Ecto neural progenitor cell (in vitro differentiated cells): ENCODE measurements around the gene DNAH6.

ENCODE experiments used
- DNase-seq: peaks from one replicate; pipeline ENCODE4 v3.0.0-alpha.2; 2018; ENCODE audit warnings: low spot score

Gene DNAH6

GRCh38 chr2:84694088-84694622 lies 177.9 kb downstream of the DNAH6 start:
- no peak for DNase-seq

DNA sequence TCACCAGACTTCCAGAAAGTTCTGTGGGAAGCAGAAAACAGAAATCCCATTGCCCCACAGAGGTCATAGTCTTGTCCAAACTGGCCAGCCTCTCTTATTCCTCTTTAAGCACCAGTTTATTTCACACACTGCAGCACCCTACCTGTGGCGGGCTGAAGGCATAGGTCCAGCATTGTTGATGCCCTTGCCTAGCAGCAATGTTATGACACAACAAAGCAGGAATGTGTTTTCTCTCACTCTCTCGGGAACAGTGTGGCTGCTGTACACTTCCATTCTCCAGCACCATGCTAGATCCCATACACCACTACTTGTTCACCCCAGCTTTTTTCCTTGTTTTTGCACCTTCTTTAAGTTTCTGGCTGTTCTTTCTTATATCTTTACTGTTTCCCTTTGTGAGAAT lies 181.6 kb downstream of the DNAH6 start:
- DNase-seq, result no peak

- no peak for DNase-seq
Observed at GRCh38 chr2:84700006-84700405, 183.7 kb downstream of the DNAH6 start.

DNA sequence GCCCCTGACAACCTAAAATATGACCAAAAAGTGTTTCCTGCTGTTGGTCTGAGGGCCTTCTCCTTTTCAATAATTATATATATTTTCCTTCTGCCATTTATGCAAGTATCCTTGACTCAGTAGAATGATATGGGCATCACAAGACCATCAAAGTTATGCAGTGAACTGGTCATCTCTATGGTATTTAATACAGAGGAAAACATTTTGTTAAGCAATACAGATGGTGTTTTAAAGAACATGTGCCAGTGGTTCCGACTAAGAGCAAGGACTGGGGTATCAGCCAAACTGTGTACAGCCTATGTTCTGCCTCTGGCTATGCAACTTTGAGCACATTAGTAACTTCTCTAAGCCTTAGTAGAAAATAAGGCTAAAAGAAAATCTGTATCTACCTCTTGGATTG lies 185.6 kb downstream of the DNAH6 start:
- no peak for DNase-seq

DNA sequence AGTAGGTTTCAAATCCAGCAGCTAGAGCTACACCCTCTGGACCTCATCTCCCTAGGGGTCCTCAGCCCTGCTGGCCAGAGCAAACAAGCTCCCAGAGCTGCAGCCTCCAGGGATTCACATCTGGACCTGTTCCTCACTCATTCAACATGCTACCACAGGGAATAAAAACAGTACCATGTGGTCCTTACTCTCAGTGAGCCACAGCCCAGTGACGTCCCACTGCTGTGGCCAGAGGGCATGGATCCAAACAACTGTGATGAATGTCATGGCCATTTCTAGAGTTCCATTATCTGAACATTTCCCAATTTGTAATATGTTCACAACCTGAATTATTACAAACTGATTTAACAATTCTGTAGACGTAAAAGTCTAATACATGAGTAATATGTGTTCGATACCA lies 186.6 kb downstream of the DNAH6 start:
- no peak for DNase-seq

DNA sequence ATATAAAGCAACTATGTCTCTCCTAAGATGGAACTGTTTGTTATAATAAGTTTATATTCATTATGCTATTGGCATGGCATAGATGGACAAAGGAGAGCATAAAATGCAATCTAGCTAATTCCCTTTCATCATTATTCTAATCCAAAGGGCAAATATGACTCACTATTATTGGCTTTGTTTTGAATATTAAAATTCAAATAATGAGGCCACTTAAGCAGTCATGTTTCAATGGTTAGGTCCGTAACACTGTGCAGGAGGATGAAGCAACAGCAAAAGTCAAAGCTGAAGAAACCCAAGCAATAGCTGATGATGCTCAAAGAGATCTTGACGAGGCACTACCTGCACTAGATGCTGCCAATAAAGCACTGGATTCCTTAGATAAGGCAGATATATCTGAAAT lies 187.5 kb downstream of the DNAH6 start:
- no peak for DNase-seq

DNA sequence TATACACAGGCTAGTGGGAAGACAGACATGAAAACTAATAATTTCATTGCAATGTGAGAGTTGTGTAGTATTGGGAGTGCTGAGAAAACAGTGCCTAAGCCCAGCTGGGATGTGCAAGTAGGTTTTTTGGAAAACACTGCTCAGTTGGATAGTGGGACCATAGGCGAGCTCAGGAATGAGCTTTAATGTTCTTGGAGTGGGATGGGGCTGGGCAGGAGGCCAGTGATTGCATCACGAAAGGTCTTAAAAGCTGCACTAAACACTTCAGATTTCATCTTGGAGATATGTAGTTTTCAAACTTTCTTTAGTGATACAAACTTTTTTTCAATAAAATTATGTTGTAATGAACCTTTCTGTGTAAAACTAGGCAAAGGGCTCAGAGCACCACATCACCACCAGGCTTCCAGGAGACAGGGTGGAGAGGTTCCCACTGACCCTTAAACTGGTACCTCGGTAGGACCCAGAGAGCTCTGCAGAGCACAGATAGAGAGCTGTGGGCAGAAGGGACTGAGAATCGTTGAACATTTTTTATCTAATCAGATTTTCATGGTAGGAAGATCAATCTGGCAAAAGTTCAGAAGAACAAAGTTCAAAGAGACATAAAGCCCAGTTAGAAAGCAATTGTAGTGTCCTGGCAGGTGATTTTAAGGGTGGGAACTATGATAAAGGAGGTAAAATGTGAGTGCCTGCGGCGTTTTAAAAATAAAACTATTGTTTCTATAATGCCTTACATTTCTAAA lies 188.4 kb downstream of the DNAH6 start:
- no peak for DNase-seq

DNA sequence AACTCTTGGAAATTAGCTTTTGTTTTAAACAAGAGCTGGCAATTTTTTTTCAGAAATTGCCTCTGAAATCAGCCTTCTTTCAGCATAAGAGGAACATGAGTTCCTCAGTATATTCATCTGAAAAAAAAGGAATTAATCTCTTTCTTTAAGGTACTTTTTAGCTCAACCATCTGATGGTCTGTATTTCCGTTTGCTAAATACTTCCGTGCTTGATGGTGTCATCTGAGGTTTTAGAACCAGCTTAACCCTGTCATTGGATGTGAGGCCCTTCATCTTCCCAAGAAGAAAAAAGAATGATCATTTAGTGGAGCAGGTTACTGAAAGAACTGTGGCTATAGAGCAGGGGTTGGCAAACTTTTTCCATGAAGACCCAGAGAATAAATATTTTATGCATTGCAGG lies 189.6 kb downstream of the DNAH6 start:
- no peak for DNase-seq

- no peak for DNase-seq
Observed at GRCh38 chr2:84708442-84708841, 192.1 kb downstream of the DNAH6 start.

DNA sequence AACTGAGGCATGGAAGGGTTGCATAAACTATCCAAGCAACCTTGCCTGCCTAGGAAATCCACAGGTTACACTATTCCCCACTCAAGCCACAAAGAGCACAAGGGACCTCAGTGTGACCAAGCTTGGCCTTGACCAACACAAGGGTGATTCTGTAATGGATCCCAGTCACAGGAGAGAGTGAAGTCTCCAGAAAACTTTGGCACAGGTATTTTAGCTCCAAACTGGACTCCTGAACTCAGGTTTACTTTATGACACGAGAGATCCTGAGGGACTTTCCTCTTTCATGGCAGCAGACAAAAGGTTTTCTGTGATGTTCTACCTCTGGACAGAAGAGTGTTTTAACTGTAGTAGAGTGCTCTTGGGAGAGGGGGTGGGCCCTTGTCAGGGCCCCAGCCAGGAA lies 195.4 kb downstream of the DNAH6 start:
- no peak for DNase-seq

DNA sequence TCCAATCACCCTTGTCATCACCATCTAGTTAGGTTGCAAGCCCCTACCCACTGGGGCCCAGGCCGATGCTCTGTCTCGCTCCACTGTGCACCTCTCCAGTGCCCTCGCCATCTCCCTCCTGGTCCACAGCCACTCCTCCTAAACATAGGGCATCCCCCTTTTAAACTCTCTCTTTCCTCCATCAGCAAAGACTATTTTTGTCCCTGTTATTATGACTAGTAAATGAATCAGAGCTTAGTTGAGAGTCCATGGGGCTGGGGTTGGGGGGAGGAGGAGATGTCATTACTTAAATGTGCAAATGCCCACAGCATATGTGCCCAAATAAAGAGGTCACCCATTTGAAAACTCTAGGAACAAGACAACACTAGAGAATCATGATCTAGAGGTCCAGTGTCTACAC lies 197.1 kb downstream of the DNAH6 start:
- no peak for DNase-seq

- no peak for DNase-seq
Observed at GRCh38 chr2:84716564-84716963, 200.3 kb downstream of the DNAH6 start.

GRCh38 chr2:84717302-84717701 lies 201.0 kb downstream of the DNAH6 start:
- DNase-seq, result no peak

DNA sequence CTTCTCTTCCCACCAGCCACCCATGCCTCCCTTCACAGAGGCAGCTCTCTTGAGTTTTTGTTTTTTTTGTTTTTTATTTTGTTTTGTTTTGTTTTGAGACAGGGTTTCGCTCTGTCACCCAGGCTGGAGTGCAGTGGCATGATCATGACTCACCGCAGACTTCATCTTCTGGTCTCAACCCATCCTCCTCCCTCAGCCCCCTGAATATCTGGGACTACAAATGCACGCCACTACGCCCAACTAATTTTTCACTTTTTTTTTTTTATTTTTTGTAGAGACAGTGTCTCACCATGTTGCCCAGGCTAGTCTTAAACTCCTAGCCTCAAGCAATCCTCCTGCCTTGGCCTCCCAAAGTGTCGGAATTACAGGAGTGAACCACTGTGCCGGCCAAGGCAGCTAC lies 203.1 kb downstream of the DNAH6 start:
- no peak for DNase-seq

DNA sequence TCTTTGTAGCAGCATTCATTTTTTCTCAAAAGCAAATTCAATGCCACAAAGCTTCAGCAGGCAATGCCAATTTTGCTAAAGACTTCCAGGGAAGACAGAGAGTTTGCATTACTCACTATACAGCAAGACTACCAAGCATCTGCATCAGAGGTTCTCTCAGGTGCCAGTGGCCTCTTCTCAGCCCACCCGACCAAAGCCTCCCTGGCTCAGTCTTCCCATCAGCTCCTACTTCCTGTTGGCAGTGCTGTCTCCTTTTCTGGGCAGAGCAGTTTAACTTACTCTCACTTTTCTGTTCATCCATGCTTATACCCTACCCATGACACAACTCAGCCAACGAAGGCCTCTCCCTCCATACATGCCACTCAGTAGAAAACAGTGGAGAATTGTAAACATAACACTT lies 207.5 kb downstream of the DNAH6 start:
- DNase-seq, result no peak

GRCh38 chr2:84725717-84726116 lies 209.4 kb downstream of the DNAH6 start:
- no peak for DNase-seq

DNA sequence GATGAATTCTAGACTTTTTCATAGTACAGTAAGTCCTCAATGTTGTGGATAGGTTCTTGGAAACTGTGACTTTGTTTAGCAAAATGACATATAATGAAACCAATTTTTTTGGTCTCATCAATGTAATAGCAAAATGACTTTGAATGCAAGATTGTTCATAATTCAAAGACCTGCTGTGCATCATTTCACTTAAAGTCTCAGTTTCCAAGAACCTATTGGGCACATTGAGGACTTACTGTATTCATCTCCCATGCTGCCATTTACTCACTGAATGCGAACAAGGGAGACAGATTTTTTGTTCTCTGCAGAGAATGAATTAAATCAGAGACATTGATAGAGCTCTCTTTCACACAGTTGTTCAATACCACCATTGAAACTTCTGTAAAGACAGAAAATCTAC lies 211.0 kb downstream of the DNAH6 start:
- DNase-seq, result no peak

DNA sequence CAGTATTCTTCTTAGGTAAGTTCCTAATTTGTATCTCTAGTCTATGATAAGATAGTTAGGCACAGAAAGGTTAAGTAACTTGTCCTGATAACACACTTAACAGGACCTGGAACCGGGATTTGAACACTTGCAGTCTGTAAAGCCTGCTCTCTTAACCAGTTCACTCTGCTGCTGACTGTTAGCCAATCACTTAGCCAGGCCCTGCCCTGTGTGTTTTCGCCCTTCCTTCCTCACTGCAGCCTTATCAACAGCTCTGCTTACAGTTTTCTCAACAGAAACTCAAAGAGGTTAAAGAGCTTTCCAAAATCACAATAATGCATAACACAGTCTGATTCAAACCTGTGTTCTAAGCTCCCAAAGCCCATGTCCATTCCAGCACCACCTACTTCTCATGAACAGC lies 212.9 kb downstream of the DNAH6 start:
- no peak for DNase-seq

DNA sequence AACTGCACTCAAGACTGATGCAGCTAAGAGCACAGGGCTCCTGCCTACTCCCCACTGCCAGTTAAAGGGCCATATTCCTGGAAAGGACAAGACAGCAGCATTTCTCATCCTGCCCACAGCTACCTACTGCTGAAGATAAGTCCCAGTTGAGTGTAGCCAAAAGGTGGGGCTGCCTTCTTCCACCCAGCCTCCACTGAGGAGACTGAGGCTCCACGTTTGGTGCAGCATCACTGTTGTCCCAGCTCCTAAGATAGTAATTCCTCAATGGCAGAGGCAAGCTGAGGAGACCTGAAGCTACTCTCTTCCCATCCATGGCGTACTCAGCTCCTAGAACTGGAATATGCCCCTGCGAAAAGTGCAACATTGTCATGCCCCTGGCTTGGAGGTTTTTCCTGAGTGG lies 214.9 kb downstream of the DNAH6 start:
- DNase-seq, result no peak

DNA sequence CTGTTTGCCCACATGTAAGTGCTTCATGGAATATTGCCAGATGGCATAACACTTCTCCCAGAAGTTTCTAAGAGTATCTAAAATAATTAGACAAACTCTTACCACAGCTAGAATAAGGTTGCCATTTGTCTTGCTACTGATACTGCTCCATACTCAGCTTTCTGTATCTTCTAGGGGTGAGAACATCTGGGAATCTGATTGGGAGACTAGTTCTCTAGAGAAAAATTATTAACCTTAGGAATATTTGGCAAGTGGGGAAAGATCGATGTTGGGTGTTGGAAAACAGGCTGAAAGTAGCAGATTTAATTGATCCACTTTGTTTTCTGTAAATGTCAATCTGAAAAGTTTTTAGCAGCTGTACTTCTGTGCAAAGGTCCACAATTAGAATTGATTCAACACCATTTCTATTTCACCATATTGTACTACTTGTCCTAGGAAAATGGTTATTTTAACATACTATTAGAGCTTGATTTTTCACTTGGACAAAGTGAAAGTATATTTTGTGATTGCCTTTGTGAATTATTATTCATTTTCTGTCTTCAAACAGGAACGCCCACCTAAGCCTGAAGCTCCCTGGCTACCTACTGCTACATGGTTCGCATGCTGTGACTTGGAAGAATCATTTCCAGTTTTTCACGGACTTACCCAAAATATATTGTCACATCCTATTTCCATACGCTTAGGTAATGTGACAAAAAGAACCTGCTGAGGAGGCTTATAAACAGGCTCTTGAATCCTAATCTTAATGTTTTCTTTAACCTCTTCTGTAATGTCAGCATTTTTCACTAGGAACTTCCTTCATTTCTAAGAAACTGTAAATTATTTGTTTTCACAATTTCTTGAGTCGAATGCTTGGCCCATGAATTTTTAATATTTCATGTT lies 216.8 kb downstream of the DNAH6 start:
- no peak for DNase-seq

GRCh38 chr2:84735389-84735788 lies 219.1 kb downstream of the DNAH6 start:
- no peak for DNase-seq

DNA sequence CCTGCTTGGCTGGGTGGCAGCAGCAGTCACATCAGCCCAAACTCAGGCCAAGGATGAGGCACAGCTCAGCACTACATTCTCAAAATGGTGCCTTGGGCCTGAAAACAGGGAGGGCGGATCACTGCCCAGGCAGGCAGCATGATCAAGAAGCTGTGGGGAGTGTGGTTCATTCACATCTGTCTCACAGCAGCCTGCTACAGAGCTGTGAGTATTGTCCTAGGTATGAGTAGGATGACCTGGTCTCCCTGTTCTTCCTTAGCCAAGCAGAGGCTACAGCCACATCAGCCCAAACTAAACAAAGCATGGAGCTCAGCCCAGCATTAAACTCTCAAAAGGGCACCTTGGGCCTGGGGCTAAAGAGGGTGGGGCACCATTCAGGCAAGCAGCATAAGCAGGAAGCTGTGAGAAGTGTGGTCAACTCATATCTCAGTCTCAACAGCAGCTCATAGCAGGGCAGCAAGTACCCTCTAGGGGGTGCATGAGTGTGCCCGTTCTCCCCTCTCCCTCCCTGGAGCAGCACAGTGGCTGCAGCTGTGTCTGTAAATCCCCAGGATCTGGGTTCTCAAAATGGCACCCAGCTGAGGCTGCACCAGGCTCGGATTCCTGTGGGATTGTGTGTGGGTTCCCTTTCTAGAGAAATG lies 225.0 kb downstream of the DNAH6 start:
- peak; percentile 54 for DNase-seq

GRCh38 chr2:84748341-84748740 lies 232.0 kb downstream of the DNAH6 start:
- no peak for DNase-seq
